Colon (tissue), 2 donors: ENCODE results near the gene BOD1L1.
"Not testable (repeated sequence)": the region's sequence is repeated elsewhere in the genome, so short reads cannot be mapped to it uniquely, and the experiment has no call there.

Source experiments
- FAIRE-seq: peaks from 2 replicates; lab custom pipeline; 2012; peaks lifted over from hg19 to GRCh38; lab: Jason Lieb, UNC
- donor health status: control.
- donor health status: control.

Gene BOD1L1

DNA sequence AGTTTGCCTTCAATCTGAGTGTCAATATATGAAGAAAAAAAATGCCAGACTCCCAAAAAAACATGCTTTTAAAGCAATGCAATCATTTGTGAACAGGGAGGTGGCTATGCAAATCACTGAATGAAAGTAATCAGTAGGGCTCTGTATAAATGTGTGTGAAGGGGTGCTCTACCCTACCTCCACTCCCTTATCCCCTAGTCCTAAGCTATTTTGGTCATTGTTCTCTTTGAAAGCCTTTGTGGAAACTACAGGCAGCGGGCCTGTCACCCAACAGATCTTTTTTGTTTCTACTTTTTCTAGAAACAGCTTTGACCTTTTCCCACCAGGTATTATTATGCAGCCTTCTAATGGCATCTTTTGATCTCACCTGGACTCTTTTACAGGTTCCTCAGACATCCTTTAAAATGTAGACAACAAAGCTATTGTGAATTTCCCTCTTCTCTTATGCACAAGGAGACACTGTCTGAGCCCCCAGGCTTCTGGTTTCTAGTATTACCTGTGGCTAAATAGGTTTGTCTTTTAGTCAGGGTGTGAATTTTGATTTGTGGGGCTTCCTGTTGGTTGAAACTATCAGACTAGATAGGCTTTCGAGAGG lies 9.2 kb downstream of the BOD1L1 start:
- FAIRE-seq: no peak

DNA sequence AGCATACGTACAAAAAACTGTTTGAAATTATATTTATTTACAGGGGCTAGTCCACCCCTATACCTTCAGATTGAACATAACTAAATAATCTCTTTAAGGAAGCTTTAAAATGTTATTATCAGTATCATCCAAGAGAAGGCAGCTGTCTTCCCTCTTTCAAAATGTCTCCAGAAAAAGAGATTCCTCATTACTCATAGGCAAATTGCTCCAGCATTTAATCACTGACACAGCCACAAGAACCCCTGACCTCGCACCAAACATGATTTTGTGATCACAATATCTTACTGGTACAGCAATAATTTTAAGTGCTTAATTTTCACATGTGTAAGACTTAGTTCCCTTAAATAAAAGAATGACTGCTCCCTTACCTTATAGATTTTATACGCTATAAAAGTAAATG lies 9.7 kb downstream of the BOD1L1 start:
- no peak for FAIRE-seq

DNA sequence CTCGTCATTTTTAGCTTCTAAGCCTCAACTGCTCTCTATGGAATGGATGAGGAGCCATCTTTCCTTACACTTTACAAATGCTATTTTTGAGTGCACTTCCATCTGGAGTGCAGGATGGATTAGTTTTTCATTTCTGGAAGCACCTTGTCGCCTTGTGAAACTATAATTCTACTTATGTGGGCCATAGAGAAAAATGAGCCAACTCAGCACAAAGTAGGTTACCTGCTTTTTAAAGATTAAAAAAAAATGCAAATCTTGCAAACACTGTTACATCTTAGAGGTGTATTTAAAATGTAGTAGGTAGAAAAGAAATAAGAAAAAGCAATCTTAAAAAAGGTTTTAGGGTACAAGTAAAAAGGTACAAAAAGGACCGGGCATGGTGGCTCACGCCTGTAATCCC lies 10.9 kb downstream of the BOD1L1 start:
- FAIRE-seq: no peak

DNA sequence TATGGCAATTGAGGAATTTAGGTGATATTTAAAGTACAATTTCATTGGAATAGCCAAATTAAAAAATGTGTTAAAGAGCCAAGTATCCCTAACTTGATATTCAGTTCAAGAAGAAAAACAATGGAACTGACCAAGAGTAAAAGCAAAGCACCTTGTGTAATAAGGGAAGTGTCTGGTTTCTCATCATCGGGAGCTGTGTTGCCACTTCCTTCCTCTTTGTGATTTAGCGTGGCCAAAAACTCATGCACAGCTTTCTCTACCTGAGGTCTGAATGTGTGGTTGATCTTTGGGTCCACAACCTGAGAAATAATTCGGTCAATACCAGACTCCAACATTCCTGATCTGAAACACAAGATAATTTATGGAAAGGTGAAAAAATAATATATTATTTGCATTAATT lies 12.4 kb downstream of the BOD1L1 start:
- FAIRE-seq: no peak

DNA sequence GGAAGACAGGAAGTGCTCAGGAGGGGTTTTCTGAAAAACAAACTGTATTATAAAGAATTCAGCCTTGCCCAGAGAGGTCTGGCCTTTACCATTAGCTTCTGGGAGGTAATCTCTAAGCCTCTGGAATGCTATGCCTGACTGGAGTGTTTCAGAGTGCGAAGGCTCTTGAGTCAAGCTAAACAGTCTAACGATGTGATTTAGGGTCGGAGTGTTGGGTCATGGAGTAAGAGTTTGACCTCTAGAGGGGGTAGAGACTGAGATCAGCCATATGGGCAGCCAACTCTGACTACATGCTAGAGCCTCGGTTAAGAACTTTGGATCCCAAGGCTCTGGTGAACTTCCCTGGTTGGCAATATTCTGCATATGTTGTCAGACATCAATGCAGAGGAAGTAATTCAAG lies 15.0 kb downstream of the BOD1L1 start:
- no peak for FAIRE-seq

DNA sequence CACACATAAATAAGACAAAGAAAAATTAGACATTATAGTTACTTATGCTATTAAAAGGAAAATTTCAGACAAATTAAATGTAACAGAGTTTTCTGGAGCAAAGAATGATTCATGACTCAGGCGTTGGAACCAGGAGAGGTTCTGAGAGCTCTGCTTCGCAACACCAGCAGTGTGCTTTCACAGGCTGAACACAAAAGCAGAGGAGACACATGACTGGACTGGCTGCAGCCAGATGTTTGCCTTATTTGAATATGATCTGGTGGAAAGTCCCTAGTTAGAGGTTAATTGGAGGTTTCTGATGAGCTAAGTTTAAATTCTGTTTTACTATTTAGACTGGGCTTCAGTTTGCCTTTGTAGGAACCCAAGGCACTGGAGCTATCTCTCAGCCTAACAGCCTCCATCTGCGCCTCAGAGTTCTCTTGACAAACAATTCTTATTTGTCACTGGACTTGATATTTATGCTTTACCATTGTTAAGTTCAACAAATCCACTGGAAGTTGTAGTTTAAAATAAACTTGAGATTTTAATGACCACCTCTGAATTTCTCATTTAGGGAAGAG lies 16.2 kb downstream of the BOD1L1 start:
- no peak for FAIRE-seq

DNA sequence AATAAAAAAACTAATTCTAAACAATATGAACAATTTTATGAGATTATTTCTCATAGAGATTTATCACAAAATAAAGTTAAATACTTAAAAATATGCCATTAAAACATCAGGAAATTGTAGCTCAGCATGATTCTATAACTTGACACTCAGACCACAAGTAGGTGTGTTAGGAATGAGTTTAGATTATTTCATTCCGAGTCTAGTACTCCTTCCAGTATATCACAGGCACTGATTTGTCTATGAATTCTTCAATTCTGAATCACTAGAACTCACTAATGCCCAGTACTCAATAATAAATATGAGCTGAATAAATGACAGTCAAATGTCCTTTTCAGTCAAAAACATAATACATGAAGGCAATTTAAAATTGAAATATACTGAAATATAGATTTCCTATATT lies 22.2 kb downstream of the BOD1L1 start:
- FAIRE-seq: no peak

DNA sequence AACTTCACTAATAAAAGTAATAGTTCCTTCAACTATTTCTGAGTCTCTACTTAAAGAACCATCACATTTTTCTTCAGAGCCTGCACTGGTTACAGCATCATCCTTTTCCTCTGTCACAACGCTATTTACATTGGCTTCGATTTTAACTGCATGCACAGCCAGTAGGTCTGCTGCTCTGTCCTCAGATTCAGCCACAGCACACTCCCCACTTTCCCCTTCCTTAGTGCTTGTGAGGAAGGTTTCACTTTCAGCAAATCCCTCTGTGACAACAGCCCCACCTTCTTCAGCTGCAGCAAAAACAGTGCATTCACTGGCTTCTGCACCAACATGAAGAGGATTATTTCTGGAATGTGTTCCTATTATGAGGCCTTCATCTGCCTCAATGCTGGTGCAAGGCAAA lies 25.7 kb downstream of the BOD1L1 start:
- no peak for FAIRE-seq

DNA sequence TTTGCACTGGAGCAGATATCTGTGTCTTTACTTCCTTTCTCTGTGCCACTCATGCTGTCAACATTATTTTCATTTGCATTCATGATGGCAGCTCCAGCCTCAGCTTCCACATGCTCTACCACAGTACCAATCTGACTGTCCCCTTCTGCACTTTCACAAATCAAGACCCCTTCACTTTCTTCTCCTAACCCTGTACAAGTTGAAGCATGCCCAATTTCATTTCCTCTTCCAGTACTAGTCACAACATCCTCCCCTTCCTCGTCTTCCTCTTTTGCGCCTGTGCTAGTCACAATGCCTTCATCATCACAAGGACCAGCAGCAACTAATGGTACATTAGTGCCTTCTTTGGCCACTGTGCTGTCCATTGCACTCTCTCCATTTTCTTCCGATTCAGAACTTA lies 26.5 kb downstream of the BOD1L1 start:
- FAIRE-seq: no peak

DNA sequence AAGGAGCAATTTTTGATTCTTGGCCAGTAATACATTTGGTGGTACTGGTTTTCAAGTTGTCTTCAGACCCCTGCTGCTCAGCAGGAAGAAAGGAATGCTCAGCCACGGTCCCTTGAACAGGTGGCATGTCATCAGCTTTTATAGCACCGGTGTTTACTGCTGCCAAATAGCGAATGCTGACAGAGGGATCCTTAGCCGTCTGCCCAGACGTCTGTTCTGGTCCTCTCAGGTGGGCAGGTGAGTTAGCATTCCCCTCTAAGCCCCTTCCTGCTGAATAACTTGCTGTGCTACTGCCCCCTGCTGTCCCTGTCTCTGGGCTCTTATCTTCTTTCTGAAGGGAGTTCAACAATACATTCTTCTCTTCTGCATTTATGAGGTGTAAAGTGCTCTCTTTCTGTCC lies 28.4 kb downstream of the BOD1L1 start:
- no peak for FAIRE-seq

DNA sequence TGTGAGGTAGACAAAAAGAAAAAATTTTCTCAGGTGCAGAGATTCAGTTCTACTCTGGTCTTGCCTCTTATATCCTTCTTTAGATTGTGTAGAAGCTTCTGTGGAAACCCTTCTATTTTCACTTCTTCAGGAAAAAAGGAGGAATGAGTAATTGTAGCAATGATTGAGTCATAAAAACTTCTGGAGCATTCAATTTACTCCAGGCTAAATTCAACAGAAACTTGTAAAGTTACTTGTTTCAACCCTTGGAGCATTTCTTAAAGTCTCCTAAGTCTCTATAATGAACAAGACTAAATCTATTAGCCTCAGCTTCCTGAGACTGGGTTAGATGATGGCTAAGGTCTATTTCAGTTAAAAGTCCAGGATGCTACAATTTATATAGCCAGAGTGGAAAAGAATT lies 29.9 kb downstream of the BOD1L1 start:
- FAIRE-seq: no peak

DNA sequence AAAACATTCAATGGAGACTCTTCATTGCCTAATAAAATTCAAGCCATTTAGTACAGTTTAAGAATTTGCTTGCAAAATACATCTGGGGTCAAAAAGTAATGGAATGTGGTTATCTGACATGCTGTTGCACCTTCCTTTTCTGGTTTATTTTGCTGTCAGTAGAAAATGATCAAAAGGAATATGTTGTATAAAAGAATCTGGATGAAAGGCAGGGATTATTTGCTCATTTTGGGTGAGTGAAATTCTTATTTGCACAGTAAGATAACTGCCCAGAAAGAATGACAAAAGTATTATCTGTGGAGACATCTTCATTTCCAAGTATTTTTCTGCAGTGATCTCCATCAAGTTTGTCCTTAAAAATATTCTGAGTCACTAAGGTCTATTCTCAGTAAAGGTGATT lies 30.4 kb downstream of the BOD1L1 start:
- FAIRE-seq: no peak

DNA sequence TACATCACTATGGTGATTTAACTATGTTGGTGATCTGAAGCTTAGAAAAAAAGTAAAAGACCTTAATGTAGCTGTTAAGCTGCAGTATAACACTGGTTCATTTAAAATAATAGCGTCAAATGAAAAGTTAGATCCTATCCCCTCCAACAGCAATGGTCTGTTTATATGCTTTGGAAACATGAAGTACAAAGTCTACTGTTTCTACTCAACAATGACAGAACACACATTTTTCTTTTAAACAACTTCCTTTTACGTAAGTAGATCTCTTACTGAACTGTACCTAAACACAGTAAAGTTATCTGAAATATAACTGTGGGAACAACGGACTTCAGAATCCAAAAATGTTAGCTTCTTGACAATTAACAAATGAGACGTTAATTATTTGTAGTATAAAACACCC lies 35.3 kb downstream of the BOD1L1 start:
- FAIRE-seq: no peak

DNA sequence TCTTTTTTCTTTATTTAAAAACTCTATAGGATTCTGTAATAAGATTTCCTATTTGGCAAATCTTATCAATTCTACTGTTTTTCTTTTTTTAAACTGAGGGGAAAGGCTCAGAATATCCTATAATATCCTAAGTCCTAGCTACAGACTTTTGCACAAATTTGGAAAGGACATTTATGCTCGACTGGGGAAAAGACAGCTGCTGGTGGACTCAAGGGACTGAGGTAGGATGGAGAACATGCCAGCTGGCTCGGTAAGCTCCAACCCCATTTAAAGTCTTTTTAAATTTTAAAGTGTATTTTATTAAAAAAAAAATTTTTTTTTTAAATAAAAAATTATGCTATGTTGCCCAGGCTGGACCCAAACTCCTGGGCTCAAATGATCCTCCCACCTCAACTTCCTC lies 36.8 kb downstream of the BOD1L1 start:
- no peak for FAIRE-seq

DNA sequence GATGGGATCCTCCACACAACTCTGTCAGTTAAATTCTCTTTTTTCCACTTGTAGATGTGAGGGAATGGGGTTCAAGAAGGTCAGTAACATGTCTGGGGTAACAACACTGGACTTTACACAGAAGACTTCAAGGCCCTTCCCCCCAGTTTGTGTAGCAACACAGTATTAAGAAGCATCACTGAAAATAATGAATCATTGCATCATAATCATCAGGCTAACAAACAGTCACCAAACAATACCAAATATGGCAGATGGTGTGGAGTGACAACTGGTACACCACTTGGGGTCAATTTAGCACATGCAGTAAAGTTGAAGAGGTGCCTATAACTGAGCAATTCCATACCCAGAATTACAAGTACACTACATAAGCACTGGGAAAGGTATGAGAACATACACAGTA lies 38.6 kb downstream of the BOD1L1 start:
- no peak for FAIRE-seq

DNA sequence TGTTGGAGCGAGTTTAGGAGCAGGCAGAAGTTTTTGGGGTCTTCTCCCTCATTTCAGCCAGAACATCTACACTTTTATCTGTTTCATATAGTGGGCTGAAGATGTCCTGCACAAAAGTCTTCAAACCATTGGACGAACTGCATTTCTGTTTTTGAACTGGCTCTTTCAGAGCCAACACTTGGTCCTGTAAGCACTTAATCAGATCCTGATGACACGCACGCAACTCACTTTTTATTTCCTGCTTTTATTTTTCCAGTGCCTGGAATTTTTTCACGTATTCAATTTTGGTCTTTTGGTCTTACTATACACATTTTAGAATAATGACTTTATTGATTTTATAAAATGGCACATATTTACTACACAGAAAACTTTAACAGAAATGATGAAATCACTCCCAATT lies 43.0 kb downstream of the BOD1L1 start:
- FAIRE-seq: no peak

DNA sequence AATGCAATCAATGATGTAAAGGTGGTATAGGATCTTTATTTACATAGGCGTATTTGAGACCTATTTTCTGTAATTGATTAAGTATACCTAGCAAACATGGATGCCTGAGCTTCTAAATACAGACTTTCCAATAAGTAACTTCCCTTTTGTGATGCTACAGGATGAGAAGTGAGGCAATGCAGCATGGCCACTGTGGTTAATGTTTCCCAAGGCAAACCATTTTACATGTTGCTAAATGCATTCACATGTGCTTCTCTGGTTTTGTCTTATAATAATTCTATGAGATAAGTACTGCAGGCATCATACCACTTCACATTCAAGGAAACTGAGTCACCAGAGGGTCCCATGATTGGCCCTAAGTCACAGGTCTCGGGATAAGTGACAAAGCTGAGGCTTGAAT lies 47.5 kb downstream of the BOD1L1 start:
- FAIRE-seq: no peak

DNA sequence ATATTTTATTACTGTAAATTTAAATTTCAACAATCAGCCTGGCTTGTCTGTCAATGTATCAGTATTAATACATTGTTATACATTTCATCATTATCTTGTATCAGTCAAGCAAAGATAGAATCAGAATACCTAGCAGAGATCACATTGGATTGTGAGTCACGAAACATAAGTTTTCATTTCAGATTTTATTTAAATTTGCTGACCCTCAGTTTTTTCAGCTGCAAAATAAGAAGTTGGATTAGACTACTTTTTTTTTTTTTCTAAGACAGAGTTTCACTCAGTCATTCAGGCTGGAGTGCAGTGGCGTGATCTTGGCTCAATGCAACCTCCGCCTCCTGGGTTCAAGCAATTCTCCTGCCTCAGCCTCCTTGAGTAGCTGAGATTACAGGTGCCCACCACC lies 49.9 kb downstream of the BOD1L1 start:
- no peak for FAIRE-seq

DNA sequence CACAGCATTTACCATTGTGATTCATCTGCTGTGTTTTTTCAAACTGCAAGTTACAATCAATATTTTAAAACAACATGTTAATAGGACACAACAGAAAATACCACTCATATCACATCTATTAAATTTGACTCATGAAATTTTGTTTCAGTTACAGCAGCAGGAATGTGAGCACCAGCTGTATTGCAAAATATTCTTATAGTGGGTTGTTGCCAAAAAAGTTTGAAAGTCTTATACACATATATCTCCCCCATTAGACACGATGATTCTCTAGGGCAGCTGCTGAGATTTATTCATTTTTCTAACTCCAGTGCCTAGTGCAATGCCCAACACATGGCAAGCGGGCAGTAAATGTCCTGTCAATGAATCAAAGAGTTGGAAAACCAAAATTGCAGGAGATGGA lies 56.6 kb downstream of the BOD1L1 start:
- no peak for FAIRE-seq

DNA sequence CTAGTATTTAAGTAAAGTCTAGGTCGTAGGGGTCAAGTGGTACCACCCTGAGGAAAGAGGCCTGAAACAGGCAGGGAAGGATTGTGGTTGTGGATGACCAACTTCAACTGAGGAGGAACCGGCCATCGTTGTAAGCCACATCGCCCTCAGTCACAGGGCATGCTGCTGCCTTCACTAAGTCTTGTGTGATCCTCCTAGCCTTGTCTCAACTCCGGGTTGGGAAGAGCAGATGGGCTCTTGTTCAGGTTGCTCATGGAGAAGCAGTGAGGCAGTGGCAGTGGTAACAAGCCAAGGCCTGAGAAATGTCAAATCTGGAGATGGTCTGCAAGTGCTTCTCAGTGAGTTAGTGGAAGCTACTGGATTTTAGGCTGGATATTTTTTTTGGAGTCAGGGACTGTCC lies 60.4 kb downstream of the BOD1L1 start:
- no peak for FAIRE-seq

DNA sequence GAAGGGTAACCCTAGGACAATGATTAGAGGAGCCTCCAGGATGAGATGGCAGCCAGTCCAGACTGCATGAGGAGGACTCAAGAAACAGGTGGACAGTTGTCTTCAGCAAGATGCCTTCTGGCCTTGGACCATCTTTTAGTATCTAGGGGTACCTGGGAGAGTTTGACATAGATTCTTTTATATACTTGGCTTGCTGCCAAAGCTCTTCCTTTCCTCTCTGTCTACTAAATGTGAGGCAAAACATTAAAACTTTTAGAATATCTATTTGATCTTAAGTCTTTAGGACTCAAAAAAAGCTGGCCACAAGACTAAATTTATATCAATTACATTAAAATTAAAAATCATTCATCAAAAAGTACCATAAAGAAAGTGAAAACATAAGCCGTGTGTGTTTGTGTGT lies 64.6 kb downstream of the BOD1L1 start:
- no peak for FAIRE-seq

DNA sequence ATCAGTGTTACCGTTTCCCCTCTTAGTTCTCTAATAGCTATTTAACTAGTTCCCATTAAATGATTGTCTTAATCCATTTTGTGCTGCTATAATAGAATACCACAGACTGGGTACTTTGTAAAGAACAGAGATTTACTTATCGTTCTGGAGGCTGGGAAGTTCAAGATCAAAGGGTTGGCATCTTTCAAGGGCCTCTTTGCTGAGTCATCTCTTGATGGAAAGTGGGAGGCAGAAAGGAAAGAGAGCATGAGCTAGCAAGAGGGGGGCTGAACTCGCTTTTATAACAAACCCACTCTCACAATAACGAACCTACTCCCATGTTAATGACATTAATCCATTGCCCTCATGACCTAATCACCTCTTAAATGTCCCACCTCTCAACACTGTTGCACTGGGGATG lies 65.9 kb downstream of the BOD1L1 start:
- no peak for FAIRE-seq

DNA sequence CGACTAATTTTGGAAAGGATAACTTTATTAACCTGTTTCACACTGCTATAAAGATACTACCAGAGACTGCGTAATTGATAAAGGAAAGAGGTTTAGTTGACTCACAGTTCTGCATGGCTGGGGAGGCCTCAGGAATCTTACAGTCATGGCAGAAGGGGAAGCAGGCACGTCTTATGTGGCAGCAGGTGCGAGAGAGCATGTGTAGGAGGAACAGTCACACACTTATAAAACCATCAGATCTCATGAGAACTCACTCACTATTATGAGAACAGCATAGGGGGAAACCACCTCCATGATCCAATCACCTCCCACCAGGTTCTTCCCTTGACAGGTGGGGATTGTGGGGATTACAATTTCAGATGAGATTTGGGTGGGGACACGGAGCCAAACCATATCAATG lies 67.4 kb downstream of the BOD1L1 start:
- FAIRE-seq: not testable (repeated sequence)

DNA sequence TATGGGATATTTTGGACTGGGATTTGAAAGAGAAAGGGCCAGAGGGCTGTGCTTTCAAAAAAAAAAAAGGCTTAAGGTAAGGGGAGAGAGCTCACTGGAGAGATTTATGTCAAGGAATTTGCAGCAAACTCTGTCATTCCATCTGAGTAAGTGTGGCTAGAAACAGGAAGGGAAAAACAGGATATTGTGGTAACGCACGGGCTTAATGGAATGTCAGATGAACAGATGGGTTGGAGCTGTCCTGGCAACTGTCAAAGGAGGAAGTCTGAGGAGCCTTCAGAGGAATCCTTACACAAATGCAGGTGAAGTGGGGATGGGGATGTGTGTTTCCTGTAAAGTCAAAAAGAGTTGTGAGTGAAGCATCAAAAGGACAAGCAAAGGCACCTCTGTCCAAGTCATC lies 68.1 kb downstream of the BOD1L1 start:
- FAIRE-seq: no peak

DNA sequence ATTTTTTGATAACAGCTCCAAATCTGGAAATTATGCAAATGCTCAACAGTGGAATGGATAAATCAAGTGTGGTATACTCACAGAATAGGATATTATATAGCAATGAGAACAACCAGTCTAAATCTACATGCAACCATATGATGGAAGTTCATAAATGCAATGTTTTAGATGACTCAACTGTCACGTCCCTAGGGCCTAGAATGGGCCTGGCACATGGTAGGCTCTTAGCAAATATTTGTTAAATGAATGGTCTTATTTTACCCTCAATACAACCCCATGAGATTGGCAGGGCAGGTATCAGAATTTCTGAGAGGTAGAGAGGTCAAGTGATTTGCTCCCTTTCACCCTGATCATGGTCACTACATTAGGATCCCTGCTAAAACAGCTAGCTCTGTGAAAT lies 68.6 kb downstream of the BOD1L1 start:
- FAIRE-seq: no peak
